Measurements from ENCODE around the gene TRIM7.

DNA sequence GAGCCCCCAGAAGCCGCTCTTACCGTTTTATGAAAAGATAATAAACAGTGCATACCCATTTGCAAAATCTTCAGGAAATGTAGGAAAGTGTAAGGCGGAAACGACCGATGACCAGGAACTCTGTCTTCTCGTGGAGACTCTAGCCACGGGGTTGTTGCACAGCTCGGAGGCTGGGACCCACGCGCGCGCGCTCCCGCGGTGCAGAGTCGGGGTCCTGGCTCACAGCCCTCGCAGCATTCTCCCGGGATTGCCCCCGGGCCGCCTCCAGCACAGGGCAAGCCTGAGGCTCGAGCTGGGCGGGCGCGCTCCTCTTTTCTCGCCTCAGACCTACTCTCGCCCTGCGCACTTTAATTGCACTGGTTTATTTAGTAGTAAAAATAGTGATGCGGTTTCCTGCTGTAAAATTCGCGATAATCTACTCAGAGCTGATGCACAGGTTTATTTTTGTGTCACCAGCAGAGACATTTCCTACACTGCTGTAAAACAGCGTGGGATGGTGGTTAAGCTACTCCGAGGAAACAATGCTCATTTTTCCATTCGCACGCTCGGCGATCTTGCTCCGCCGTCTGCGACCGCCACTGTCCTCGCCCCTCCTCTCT lies 15.5 kb downstream of the TRIM7 start:
- TF ChIP-seq CTCF (IDR thresholded peaks at IDR 0.05 in 2 of 3, conservative IDR thresholded peaks at IDR 0.05 in 1 of 3; ENCODE audit: borderline replicate concordance in 1 of 3, insufficient read depth in 1 of 3, low read depth in 2 of 3, low read length in 2 of 3) (no peak), SP1 (IDR thresholded peaks at IDR 0.05; ENCODE audit: low read depth) (no peak), JUND (IDR thresholded peaks at IDR 0.05) (no peak), EZH2 (IDR thresholded peaks at IDR 0.05) (no peak), POLR2A (IDR thresholded peaks at IDR 0.05; ENCODE audit: borderline replicate concordance, extremely low read depth, insufficient read depth, insufficient read length) (no peak), REST (IDR thresholded peaks at IDR 0.05; ENCODE audit: low read depth) (no peak), YY1 (IDR thresholded peaks at IDR 0.05; ENCODE audit: extremely low read depth, insufficient replicate concordance, low read depth, low read length) (no peak), ZFX (IDR thresholded peaks at IDR 0.05) (no peak), SIN3A (IDR thresholded peaks at IDR 0.05; ENCODE audit: low read depth) (no peak), EZH2phosphoT487 (IDR thresholded peaks at IDR 0.05; ENCODE audit: borderline replicate concordance) (no peak), EGR1 (IDR thresholded peaks at IDR 0.05; ENCODE audit: low read depth) (no peak), CEBPB (IDR thresholded peaks at IDR 0.05; ENCODE audit: low read depth) (no peak)

Data from HCT116 (cell line).